HepG2 (cell line): Measurements from ENCODE around the gene CYTH1. TPM values are rescaled to one million over a fixed set of nuclear protein-coding genes. Genes with fewer than 3 reads are reported as not detected.

Experiments
- AKNA ChIP-seq: sonication (generic); formaldehyde crosslinking; IDR thresholded peaks from 2 replicates; pipeline ENCODE4 v1.4.0; 2020; ENCODE audit warnings: missing genetic modification reagents, borderline replicate concordance
- CEBPZ ChIP-seq: IDR thresholded peaks from 2 replicates; pipeline ENCODE4 v1.6.1; 2012; ENCODE audit warnings: low read length, improper control_type of control experiment
- ELF1 ChIP-seq: sonication (generic); formaldehyde crosslinking; IDR thresholded peaks from 2 replicates; pipeline ENCODE4 v1.4.0; 2020; ENCODE audit warnings: missing genetic modification reagents
- HNRNPL ChIP-seq: fragments of 200-400 bp; formaldehyde crosslinking; IDR thresholded peaks from 2 replicates; pipeline ENCODE4 v1.6.1; 2017; ENCODE audit warnings: mild to moderate bottlenecking, low read depth, low read length
- HOXD1 ChIP-seq: sonication (generic); formaldehyde crosslinking; IDR thresholded peaks from 2 replicates; pipeline ENCODE4 v1.5.0; 2020; ENCODE audit warnings: missing genetic modification reagents
- KAT8 ChIP-seq: IDR thresholded peaks from 2 replicates; pipeline ENCODE4 v1.6.1; 2016; ENCODE audit warnings: missing genetic modification reagents, missing compliant biosample characterization
- NFATC3 ChIP-seq: sonication (generic); formaldehyde crosslinking; IDR thresholded peaks from 2 replicates; pipeline ENCODE4 v1.5.1; 2020; ENCODE audit warnings: mild to moderate bottlenecking, missing genetic modification reagents
- POLR2AphosphoS2 ChIP-seq: IDR thresholded peaks from 2 replicates; pipeline ENCODE4 v1.6.1; 2011; ENCODE audit warnings: low read depth, low read length, improper control_type of control experiment
- SAP130 ChIP-seq: IDR thresholded peaks from 2 replicates; pipeline ENCODE4 v1.6.1; 2016; ENCODE audit warnings: low read depth
- SP140L ChIP-seq: sonication (generic); formaldehyde crosslinking; IDR thresholded peaks from 2 replicates; pipeline ENCODE4 v1.4.0; 2020; ENCODE audit warnings: missing genetic modification reagents, borderline replicate concordance
- SP5 ChIP-seq: IDR thresholded peaks from 2 replicates; pipeline ENCODE4 v1.6.1; 2016; ENCODE audit warnings: low read depth, borderline replicate concordance
- ZNF3 ChIP-seq: IDR thresholded peaks from 2 replicates; pipeline ENCODE4 v1.7.0; 2017; ENCODE audit warnings: inconsistent platforms
- ZNF460 ChIP-seq: sonication (generic); formaldehyde crosslinking; IDR thresholded peaks from 2 replicates; pipeline ENCODE4 v1.5.1; 2020; ENCODE audit warnings: missing genetic modification reagents, mild to moderate bottlenecking, borderline replicate concordance
- ZNF496 ChIP-seq: sonication (generic); formaldehyde crosslinking; IDR thresholded peaks from 2 replicates; pipeline ENCODE4 v1.8.1; 2023; ENCODE audit warnings: mild to moderate bottlenecking, moderate library complexity, missing genetic modification reagents; ENCODE audit not compliant: insufficient replicate concordance
- ZNF777 ChIP-seq: sonication (generic); formaldehyde crosslinking; IDR thresholded peaks from 2 replicates; pipeline ENCODE4 v1.4.0; 2020; ENCODE audit warnings: missing genetic modification reagents
- ZNF816 ChIP-seq: sonication (generic); formaldehyde crosslinking; IDR thresholded peaks from 2 replicates; pipeline ENCODE4 v1.8.0; 2022; ENCODE audit warnings: missing genetic modification reagents, mild to moderate bottlenecking, borderline replicate concordance
- polyA plus RNA-seq, 8 experiments: library from polyadenylated mRNA; depleted of rRNA in 3 of 8; stranded (reverse) in 7 of 8; unstranded in 1 of 8; fragments of >200 nt; fragmentation: Illumina TruSeq in 4 of 8; extraction: Trizol in 4 of 8; gene quantifications; 2 replicates each; pipeline versions ENCODE4 v1.2.1 to v1.2.3, GENCODE V29; 2011 to 2016; ENCODE audit warnings: low read depth in 4 of 8, missing spikeins in 1 of 8, mixed read lengths in 1 of 8; ENCODE audit not compliant: insufficient read depth in 1 of 8
- total RNA-seq, 5 experiments: library from RNA; depleted of rRNA; stranded (reverse); fragments of >200 nt; fragmentation: Illumina TruSeq; extraction: Trizol; gene quantifications; 2 replicates each; pipeline ENCODE4 v1.2.3, GENCODE V29; 2016; ENCODE audit warnings: low read depth in 1 of 5
- TF ChIP-seq, protein P1 (sequence below): sonication (generic); formaldehyde crosslinking; IDR thresholded peaks from 2 replicates; pipeline ENCODE4 v1.5.0; 2020; ENCODE audit warnings: mild to moderate bottlenecking, missing genetic modification reagents
- TF ChIP-seq, protein P2 (sequence below): sonication (generic); formaldehyde crosslinking; IDR thresholded peaks from 2 replicates; pipeline ENCODE4 v1.4.0; 2020; ENCODE audit warnings: mild to moderate bottlenecking, missing genetic modification reagents

Gene CYTH1
- total and polyA plus RNA-seq, 2 of the 13 experiments (the other 11 are each of a cell fraction or from before 2014, with no cell fraction given) = 20.1 to 48.9 TPM

- no peak for TF ChIP-seq AKNA (CRISPR knock-in tag)
- TF ChIP-seq, protein P1, sequence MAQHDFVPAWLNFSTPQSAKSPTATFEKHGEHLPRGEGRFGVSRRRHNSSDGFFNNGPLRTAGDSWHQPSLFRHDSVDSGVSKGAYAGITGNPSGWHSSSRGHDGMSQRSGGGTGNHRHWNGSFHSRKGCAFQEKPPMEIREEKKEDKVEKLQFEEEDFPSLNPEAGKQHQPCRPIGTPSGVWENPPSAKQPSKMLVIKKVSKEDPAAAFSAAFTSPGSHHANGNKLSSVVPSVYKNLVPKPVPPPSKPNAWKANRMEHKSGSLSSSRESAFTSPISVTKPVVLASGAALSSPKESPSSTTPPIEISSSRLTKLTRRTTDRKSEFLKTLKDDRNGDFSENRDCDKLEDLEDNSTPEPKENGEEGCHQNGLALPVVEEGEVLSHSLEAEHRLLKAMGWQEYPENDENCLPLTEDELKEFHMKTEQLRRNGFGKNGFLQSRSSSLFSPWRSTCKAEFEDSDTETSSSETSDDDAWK (CRISPR knock-in tag) = no peak
- no peak for TF ChIP-seq ZNF496
- TF ChIP-seq ELF1 (CRISPR knock-in tag) = no peak
- TF ChIP-seq HOXD1 = no peak
- no peak for TF ChIP-seq ZNF3 (CRISPR knock-in tag)
- no peak for TF ChIP-seq ZNF816 (CRISPR knock-in tag)
- TF ChIP-seq SAP130 (CRISPR knock-in tag) = peak; percentile 87
- TF ChIP-seq, protein P2, sequence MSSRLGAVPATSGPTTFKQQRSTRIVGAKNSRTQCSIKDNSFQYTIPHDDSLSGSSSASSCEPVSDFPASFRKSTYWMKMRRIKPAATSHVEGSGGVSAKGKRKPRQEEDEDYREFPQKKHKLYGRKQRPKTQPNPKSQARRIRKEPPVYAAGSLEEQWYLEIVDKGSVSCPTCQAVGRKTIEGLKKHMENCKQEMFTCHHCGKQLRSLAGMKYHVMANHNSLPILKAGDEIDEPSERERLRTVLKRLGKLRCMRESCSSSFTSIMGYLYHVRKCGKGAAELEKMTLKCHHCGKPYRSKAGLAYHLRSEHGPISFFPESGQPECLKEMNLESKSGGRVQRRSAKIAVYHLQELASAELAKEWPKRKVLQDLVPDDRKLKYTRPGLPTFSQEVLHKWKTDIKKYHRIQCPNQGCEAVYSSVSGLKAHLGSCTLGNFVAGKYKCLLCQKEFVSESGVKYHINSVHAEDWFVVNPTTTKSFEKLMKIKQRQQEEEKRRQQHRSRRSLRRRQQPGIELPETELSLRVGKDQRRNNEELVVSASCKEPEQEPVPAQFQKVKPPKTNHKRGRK (CRISPR knock-in tag) = no peak
- TF ChIP-seq POLR2AphosphoS2 = no peak
- TF ChIP-seq CEBPZ = no peak
- no peak for TF ChIP-seq KAT8 (CRISPR knock-in tag)
- TF ChIP-seq ZNF460 (CRISPR knock-in tag) = peak; percentile 84; the same call in 1 of the 2 replicates
- TF ChIP-seq SP140L (CRISPR knock-in tag) = no peak
- TF ChIP-seq HNRNPL = no peak
- TF ChIP-seq ZNF777 (CRISPR knock-in tag) = no peak
- TF ChIP-seq SP5 = peak; percentile 14; the same call in 1 of the 2 replicates
- TF ChIP-seq NFATC3 (CRISPR knock-in tag) = no peak
These were observed 35.7 kb downstream of the CYTH1 start (continued) for GRCh38 chr17:78746263-78746948.
